ENCODE results near the gene FBXO17. TPM values are rescaled to one million over a fixed set of nuclear protein-coding genes. Genes with fewer than 3 reads are reported as not detected.

FBXO17 gene
- polyA plus RNA-seq, 1 donor from 2014 or later = not detected

- no peaks in the 10 kb centered on the region for H3K27me3 ChIP-seq (ENCODE audit: insufficient read depth, low read depth, low read length)
- H3K9me3 ChIP-seq (ENCODE audit: low read length) = no peaks in the 10 kb centered on the region
- no peaks in the 10 kb centered on the region for H3K79me2 ChIP-seq (replicated peaks; ENCODE audit: insufficient read depth, low read length)
- H3K36me3 ChIP-seq (ENCODE audit: insufficient read depth, low read length) = no peaks in the 10 kb centered on the region
- H3K4me3 ChIP-seq (ENCODE audit: low read length) = no peak overlapping the region
- H2AFZ ChIP-seq (ENCODE audit: low read depth, low read length) = no peak overlapping the region
- H3K27ac ChIP-seq (ENCODE audit: low read length) = no peak overlapping the region
- no peaks in the 10 kb centered on the region for H3F3A ChIP-seq (ENCODE audit: insufficient read depth, low read length, poor library complexity, severe bottlenecking)
- H3K9ac ChIP-seq (ENCODE audit: low read length) = no peak overlapping the region
- H3K9me2 ChIP-seq (ENCODE audit: insufficient read depth, low read length) = no peaks in the 10 kb centered on the region
- no peak for TF ChIP-seq RAD21 (conservative IDR thresholded peaks at IDR 0.05)
- no peak for TF ChIP-seq REST (IDR thresholded peaks at IDR 0.05; ENCODE audit: borderline replicate concordance)
- TF ChIP-seq EZH2 (IDR thresholded peaks at IDR 0.05; ENCODE audit: borderline replicate concordance, insufficient read depth, low read length, poor library complexity, severe bottlenecking) = no peak
- no peak for TF ChIP-seq EP300 (conservative IDR thresholded peaks at IDR 0.05; ENCODE audit: poor library complexity, severe bottlenecking)
- TF ChIP-seq TAF1 (IDR thresholded peaks at IDR 0.05; ENCODE audit: low read depth) = no peak
- no peak for TF ChIP-seq SMC3 (conservative IDR thresholded peaks at IDR 0.05; ENCODE audit: poor library complexity)
- TF ChIP-seq, protein P1, sequence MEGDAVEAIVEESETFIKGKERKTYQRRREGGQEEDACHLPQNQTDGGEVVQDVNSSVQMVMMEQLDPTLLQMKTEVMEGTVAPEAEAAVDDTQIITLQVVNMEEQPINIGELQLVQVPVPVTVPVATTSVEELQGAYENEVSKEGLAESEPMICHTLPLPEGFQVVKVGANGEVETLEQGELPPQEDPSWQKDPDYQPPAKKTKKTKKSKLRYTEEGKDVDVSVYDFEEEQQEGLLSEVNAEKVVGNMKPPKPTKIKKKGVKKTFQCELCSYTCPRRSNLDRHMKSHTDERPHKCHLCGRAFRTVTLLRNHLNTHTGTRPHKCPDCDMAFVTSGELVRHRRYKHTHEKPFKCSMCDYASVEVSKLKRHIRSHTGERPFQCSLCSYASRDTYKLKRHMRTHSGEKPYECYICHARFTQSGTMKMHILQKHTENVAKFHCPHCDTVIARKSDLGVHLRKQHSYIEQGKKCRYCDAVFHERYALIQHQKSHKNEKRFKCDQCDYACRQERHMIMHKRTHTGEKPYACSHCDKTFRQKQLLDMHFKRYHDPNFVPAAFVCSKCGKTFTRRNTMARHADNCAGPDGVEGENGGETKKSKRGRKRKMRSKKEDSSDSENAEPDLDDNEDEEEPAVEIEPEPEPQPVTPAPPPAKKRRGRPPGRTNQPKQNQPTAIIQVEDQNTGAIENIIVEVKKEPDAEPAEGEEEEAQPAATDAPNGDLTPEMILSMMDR (IDR thresholded peaks at IDR 0.05; ENCODE audit: poor library complexity, severe bottlenecking) = no peak
- TF ChIP-seq POLR2AphosphoS5 (IDR thresholded peaks at IDR 0.05) = no peak
- TF ChIP-seq MXI1 (conservative IDR thresholded peaks at IDR 0.05; ENCODE audit: poor library complexity, severe bottlenecking) = no peak
- no peaks in the 10 kb centered on the region for H4K20me1 ChIP-seq (ENCODE audit: insufficient read depth)
- no peak overlapping the region for H3K4me2 ChIP-seq (ENCODE audit: low read length)
Measured at GRCh38 chr19:38911388-38912001, 64.0 kb downstream of the FBXO17 start.

DNA sequence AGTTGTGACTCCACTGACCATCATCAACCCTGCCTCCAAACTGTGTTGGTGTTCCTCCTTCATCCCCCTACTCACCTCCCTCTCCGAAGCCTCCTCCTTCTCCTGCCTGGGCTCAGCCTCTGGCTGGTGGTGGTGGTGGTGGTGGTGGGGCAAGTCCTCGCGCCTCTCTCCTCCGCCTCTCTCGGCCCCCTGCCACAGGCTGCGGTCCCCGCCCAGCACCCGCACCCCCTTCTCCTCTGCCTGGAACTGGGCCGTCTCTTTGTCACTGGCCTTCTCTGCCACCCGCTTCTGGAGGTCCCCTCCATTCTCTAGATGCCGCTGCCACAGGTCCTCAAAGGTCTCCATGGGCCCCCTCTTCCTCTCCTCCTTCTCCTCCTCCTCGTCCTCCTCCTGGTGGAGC is 65.1 kb downstream of the FBXO17 start:
- Histone ChIP-seq H3K27ac (ENCODE audit: low read length) (no peak overlapping the region), H3K9me3 (ENCODE audit: low read length) (no peaks in the 10 kb centered on the region), H3K4me2 (ENCODE audit: low read length) (no peak overlapping the region), H2AFZ (ENCODE audit: low read depth, low read length) (no peak overlapping the region), H3K9ac (ENCODE audit: low read length) (no peak overlapping the region), H3K9me2 (ENCODE audit: insufficient read depth, low read length) (no peaks in the 10 kb centered on the region), H3K79me2 (replicated peaks; ENCODE audit: insufficient read depth, low read length) (no peaks in the 10 kb centered on the region), H3K27me3 (ENCODE audit: insufficient read depth, low read depth, low read length) (no peaks in the 10 kb centered on the region), H4K20me1 (ENCODE audit: insufficient read depth) (no peaks in the 10 kb centered on the region), H3K36me3 (ENCODE audit: insufficient read depth, low read length) (no peaks in the 10 kb centered on the region), H3K4me3 (ENCODE audit: low read length) (no peak overlapping the region), H3F3A (ENCODE audit: insufficient read depth, low read length, poor library complexity, severe bottlenecking) (no peaks in the 10 kb centered on the region)
- TF ChIP-seq RAD21 (conservative IDR thresholded peaks at IDR 0.05) = no peak
- TF ChIP-seq, protein P1 (IDR thresholded peaks at IDR 0.05; ENCODE audit: poor library complexity, severe bottlenecking) = no peak

Measured in neural cell (in vitro differentiated cells).